ENCODE data around the gene FBXO46.
A peak's percentile ranks its signal among the peaks of the same experiment; 100 is the strongest.
"Not testable (repeated sequence)": the region's sequence is repeated elsewhere in the genome, so short reads cannot be mapped to it uniquely, and the experiment has no call there.

FBXO46 gene

GRCh38 chr19:45685045-45685444, 45.7 kb downstream of the FBXO46 start:
- not testable (repeated sequence) for DNase-seq (ENCODE audit: low read depth in 2 of 2)

GRCh38 chr19:45682908-45683307, 47.8 kb downstream of the FBXO46 start:
- DNase-seq (ENCODE audit: low read depth in 2 of 2) = no peak

- DNase-seq (ENCODE audit: low read depth in 2 of 2) = no peak
These were observed 48.6 kb downstream of the FBXO46 start for GRCh38 chr19:45682117-45682516.

GRCh38 chr19:45681391-45682015, 49.2 kb downstream of the FBXO46 start:
- DNase-seq (ENCODE audit: low read depth in 2 of 2) = peak; percentile 71 to 78

- peak; percentile 37 to 58 for DNase-seq (ENCODE audit: low read depth in 2 of 2)
These were observed 53.1 kb downstream of the FBXO46 start for GRCh38 chr19:45677351-45678230.

- DNase-seq (ENCODE audit: low read depth in 2 of 2) = peak in 1 of 2 donors; percentile 25
These were observed 53.8 kb downstream of the FBXO46 start for GRCh38 chr19:45676851-45677263.

- no peak for DNase-seq (ENCODE audit: low read depth in 2 of 2)
These were observed 55.8 kb downstream of the FBXO46 start for GRCh38 chr19:45674946-45675345.

GRCh38 chr19:45670670-45671453, 59.8 kb downstream of the FBXO46 start:
- DNase-seq (ENCODE audit: low read depth in 2 of 2) = no peak

- DNase-seq (ENCODE audit: low read depth in 2 of 2) = no peak
These were observed 62.3 kb downstream of the FBXO46 start for GRCh38 chr19:45668342-45668871.

- DNase-seq (ENCODE audit: low read depth in 2 of 2) = peak in 1 of 2 donors; percentile 31
These were observed 62.9 kb downstream of the FBXO46 start, which contains the start of gene GIPR for GRCh38 chr19:45667620-45668341. TSS of gene GIPR (plus strand) at chr19:45668221. CDS start at chr19:45669521, 1,300 bp downstream.

GRCh38 chr19:45664575-45664974, 66.1 kb downstream of the FBXO46 start:
- no peak for DNase-seq (ENCODE audit: low read depth in 2 of 2)

GRCh38 chr19:45663800-45664199, 66.9 kb downstream of the FBXO46 start:
- DNase-seq (ENCODE audit: low read depth in 2 of 2) = no peak

GRCh38 chr19:45660636-45661035, 70.1 kb downstream of the FBXO46 start:
- DNase-seq (ENCODE audit: low read depth in 2 of 2) = no peak

Data from stimulated activated CD8-positive, alpha-beta memory T cell treated with anti-CD3 and anti-CD28 coated beads, Interleukin-7, amount 100 ng/mL, for 1 hour (primary cell).